OCI-LY1 (cell line): ENCODE data around the gene HSD17B14.

ENCODE experiments used
- EZH2 ChIP-seq: fragments of 200-600 bp; sonication (generic), shearing (Covaris generic); IDR thresholded peaks from 2 replicates; pipeline ENCODE4 v1.8.0; 2017; ENCODE audit warnings: borderline replicate concordance, mixed run types, mild to moderate bottlenecking, antibody characterized with exemption, low read length, moderate library complexity, mixed read lengths
- TF ChIP-seq, protein P1 (sequence below): fragments of 200-600 bp; sonication (generic), shearing (Covaris generic); IDR thresholded peaks from 2 replicates; pipeline ENCODE4 v1.5.1; 2017; ENCODE audit warnings: mild to moderate bottlenecking, antibody characterized with exemption, low read length, moderate library complexity, mixed read lengths

DNA sequence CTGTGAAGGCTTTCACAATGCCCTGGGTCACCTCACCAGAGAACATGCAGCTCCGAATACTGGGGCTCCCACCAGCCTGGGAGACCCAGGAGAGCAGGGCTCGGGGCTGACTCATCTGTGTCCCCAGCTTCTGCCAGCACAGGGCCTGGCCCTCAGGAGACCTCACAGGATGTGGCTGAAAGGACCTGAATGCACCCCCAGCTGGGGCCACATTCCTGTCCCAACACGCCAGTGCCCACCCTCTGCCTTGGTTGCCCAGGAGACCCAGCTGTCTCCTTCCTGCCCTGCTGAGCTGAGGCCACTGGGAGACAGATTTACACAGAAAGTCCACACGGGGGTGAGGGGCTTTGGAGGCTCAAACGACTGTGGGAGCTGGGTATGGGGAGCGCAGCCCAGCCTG, 37.4 kb downstream of the HSD17B14 start:
- TF ChIP-seq, protein P1, sequence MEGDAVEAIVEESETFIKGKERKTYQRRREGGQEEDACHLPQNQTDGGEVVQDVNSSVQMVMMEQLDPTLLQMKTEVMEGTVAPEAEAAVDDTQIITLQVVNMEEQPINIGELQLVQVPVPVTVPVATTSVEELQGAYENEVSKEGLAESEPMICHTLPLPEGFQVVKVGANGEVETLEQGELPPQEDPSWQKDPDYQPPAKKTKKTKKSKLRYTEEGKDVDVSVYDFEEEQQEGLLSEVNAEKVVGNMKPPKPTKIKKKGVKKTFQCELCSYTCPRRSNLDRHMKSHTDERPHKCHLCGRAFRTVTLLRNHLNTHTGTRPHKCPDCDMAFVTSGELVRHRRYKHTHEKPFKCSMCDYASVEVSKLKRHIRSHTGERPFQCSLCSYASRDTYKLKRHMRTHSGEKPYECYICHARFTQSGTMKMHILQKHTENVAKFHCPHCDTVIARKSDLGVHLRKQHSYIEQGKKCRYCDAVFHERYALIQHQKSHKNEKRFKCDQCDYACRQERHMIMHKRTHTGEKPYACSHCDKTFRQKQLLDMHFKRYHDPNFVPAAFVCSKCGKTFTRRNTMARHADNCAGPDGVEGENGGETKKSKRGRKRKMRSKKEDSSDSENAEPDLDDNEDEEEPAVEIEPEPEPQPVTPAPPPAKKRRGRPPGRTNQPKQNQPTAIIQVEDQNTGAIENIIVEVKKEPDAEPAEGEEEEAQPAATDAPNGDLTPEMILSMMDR: no peak
- TF ChIP-seq EZH2: no peak
